IMR-90 (cell line): ENCODE measurements around the gene ZNFX1. TPM values are rescaled to one million over a fixed set of nuclear protein-coding genes. Genes with fewer than 3 reads are reported as not detected.

Source experiments
- BHLHE40 ChIP-seq: fragments of 150-350 bp; IDR thresholded peaks from 2 replicates; pipeline ENCODE4 v1.6.1; 2016; ENCODE audit warnings: mild to moderate bottlenecking, low read depth, low read length
- CEBPB ChIP-seq: IDR thresholded peaks from 2 replicates; pipeline ENCODE4 v1.6.1; 2012; ENCODE audit warnings: low read depth, low read length, improper control_type of control experiment
- FOS ChIP-seq: fragments of 150-350 bp; IDR thresholded peaks from 2 replicates; pipeline ENCODE4 v1.6.1; 2016; ENCODE audit warnings: low read depth, low read length
- MAZ ChIP-seq: IDR thresholded peaks from 2 replicates; pipeline ENCODE4 v1.6.1; 2012; ENCODE audit warnings: low read depth, mild to moderate bottlenecking, low read length, improper control_type of control experiment, moderate library complexity, borderline replicate concordance
- MXI1 ChIP-seq: IDR thresholded peaks from 2 replicates; pipeline ENCODE4 v1.6.1; 2012; ENCODE audit warnings: low read depth, mild to moderate bottlenecking, low read length, moderate library complexity, borderline replicate concordance
- SMC3 ChIP-seq: fragments of 150-350 bp; IDR thresholded peaks from 2 replicates; pipeline ENCODE4 v1.6.1; 2016; ENCODE audit warnings: low read depth, mild to moderate bottlenecking, antibody characterized with exemption, low read length, moderate library complexity
- polyA plus RNA-seq, 3 experiments: library from polyadenylated mRNA; depleted of rRNA; stranded (reverse); fragments of >200 nt; gene quantifications; 2 replicates each; pipeline ENCODE4 v1.2.3, GENCODE V29; 2012; ENCODE audit warnings: low replicate concordance in 1 of 3
- total RNA-seq: library from RNA; depleted of rRNA; stranded (reverse); fragments of >200 nt; gene quantifications from 2 replicates; pipeline ENCODE4 v1.2.3, GENCODE V29; 2012

ZNFX1 gene
- total and polyA plus RNA-seq, 2 of the 4 experiments (the other 2 are of a cell fraction), result 10.9 to 60.9 TPM

- TF ChIP-seq BHLHE40 (no peak), MXI1 (no peak), FOS (no peak), SMC3 (no peak), MAZ (no peak), CEBPB (no peak)
Measured at GRCh38 chr20:49280463-49281058, 2.7 kb upstream of the ZNFX1 start (continued).
